H9 (cell line): ENCODE measurements around the gene SLC9A4. TPM values are rescaled to one million over a fixed set of nuclear protein-coding genes. Genes with fewer than 3 reads are reported as not detected.

Source experiments
- DNase-seq: peaks from one replicate; pipeline ENCODE4 v3.0.0-alpha.2; 2017
- H2AFZ ChIP-seq: one replicate; pipeline ENCODE4 v1.6.1; 2013; ENCODE audit warnings: mild to moderate bottlenecking, low read length, control low read depth, moderate library complexity
- H2AK5ac ChIP-seq: 2 replicates; pipeline ENCODE4 v1.6.1; 2013; ENCODE audit warnings: low read length, control low read depth, mixed read lengths; ENCODE audit not compliant: insufficient read length
- H2BK120ac ChIP-seq: one replicate; pipeline ENCODE4 v1.6.1; 2013; ENCODE audit warnings: low read depth, mild to moderate bottlenecking, low read length, control low read depth, inconsistent platforms; ENCODE audit not compliant: poor library complexity, severe bottlenecking
- H2BK12ac ChIP-seq: 2 replicates; pipeline ENCODE4 v1.6.1; 2013; ENCODE audit warnings: low read length, control low read depth, mixed read lengths, low read depth; ENCODE audit not compliant: insufficient read length
- H2BK15ac ChIP-seq: 2 replicates; pipeline ENCODE4 v1.6.1; 2013; ENCODE audit warnings: low read depth, low read length, control low read depth
- H2BK20ac ChIP-seq: one replicate; pipeline ENCODE4 v1.6.1; 2013; ENCODE audit warnings: low read depth, mild to moderate bottlenecking, low read length, control low read depth, inconsistent platforms; ENCODE audit not compliant: poor library complexity, severe bottlenecking
- H2BK5ac ChIP-seq: 2 replicates; pipeline ENCODE4 v1.6.1; 2013; ENCODE audit warnings: low read length, control low read depth, mixed read lengths; ENCODE audit not compliant: insufficient read length
- H3K14ac ChIP-seq: 2 replicates; pipeline ENCODE4 v1.6.1; 2013; ENCODE audit warnings: low read length, control low read depth; ENCODE audit not compliant: insufficient read depth
- H3K18ac ChIP-seq: 2 replicates; pipeline ENCODE4 v1.6.1; 2013; ENCODE audit warnings: low read depth, mild to moderate bottlenecking, mixed read lengths, low read length, control low read depth; ENCODE audit not compliant: insufficient read length
- H3K23ac ChIP-seq: 2 replicates; pipeline ENCODE4 v1.6.1; 2013; ENCODE audit warnings: low read length, control low read depth, mixed read lengths, low read depth; ENCODE audit not compliant: insufficient read length
- H3K23me2 ChIP-seq: 2 replicates; pipeline ENCODE4 v1.6.1; 2013; ENCODE audit warnings: low read depth, mild to moderate bottlenecking, mixed read lengths, low read length, control low read depth; ENCODE audit not compliant: insufficient read length, poor library complexity, severe bottlenecking
- H3K27ac ChIP-seq: 2 replicates; pipeline ENCODE4 v1.5.1; 2013; ENCODE audit warnings: low read length, control low read depth, mixed read lengths, low read depth; ENCODE audit not compliant: insufficient read length
- H3K27me3 ChIP-seq: 2 replicates; pipeline ENCODE4 v1.6.1; 2013; ENCODE audit warnings: low read length, control low read depth, inconsistent platforms; ENCODE audit not compliant: insufficient read depth
- H3K4ac ChIP-seq: 2 replicates; pipeline ENCODE4 v1.6.1; 2013; ENCODE audit warnings: low read depth, mild to moderate bottlenecking, control low read depth, inconsistent platforms, low read length, moderate library complexity
- H3K4me1 ChIP-seq: 2 replicates; pipeline ENCODE4 v1.6.1; 2013; ENCODE audit warnings: low read length, control low read depth, inconsistent platforms; ENCODE audit not compliant: insufficient read depth
- H3K4me2 ChIP-seq: 2 replicates; pipeline ENCODE4 v1.6.1; 2013; ENCODE audit warnings: low read length, control low read depth, mixed read lengths; ENCODE audit not compliant: insufficient read length, insufficient read depth
- H3K56ac ChIP-seq: 2 replicates; pipeline ENCODE4 v1.6.1; 2013; ENCODE audit warnings: low read depth, mild to moderate bottlenecking, mixed read lengths, low read length, control low read depth; ENCODE audit not compliant: insufficient read length
- H3K79me1 ChIP-seq: 2 replicates; pipeline ENCODE4 v1.6.1; 2013; ENCODE audit warnings: low read depth, mild to moderate bottlenecking, moderate library complexity, low read length, control low read depth, inconsistent platforms; ENCODE audit not compliant: insufficient read depth, poor library complexity, severe bottlenecking
- H3K79me2 ChIP-seq: 2 replicates; pipeline ENCODE4 v1.6.1; 2013; ENCODE audit warnings: low read length, control low read depth, inconsistent platforms; ENCODE audit not compliant: insufficient read depth
- H3K9ac ChIP-seq: 2 replicates; pipeline ENCODE4 v1.6.1; 2013; ENCODE audit warnings: low read length, control low read depth, mixed read lengths; ENCODE audit not compliant: insufficient read length; ENCODE audit errors: extremely low read depth
- H3K9me3 ChIP-seq: one replicate; pipeline ENCODE4 v1.6.1; 2013; ENCODE audit warnings: low read depth, low read length, inconsistent platforms; ENCODE audit not compliant: control insufficient read depth
- H3T11ph ChIP-seq: one replicate; pipeline ENCODE4 v1.6.1; 2013; ENCODE audit warnings: mild to moderate bottlenecking, low read length, control low read depth, inconsistent platforms
- H4K20me1 ChIP-seq: one replicate; pipeline ENCODE4 v1.6.1; 2013; ENCODE audit not compliant: control insufficient read depth, insufficient read length, insufficient read depth
- H4K5ac ChIP-seq: 2 replicates; pipeline ENCODE4 v1.6.1; 2013; ENCODE audit warnings: low read depth, mild to moderate bottlenecking, mixed read lengths, low read length, control low read depth; ENCODE audit not compliant: insufficient read length
- H4K8ac ChIP-seq: replicated peaks from 2 replicates; pipeline ENCODE4 v1.6.1; 2013; ENCODE audit warnings: low read length, control low read depth, mixed read lengths, low read depth; ENCODE audit not compliant: insufficient read length
- H4K91ac ChIP-seq: 2 replicates; pipeline ENCODE4 v1.6.1; 2013; ENCODE audit warnings: low read depth, mild to moderate bottlenecking, moderate library complexity, mixed read lengths, low read length, control low read depth; ENCODE audit not compliant: insufficient read length
- H3K27ac Mint-ChIP-seq, 3 experiments: 2 replicates in 2 of 3; 3 replicates in 1 of 3; pipeline ENCODE4 v1.8.0; 2020 to 2021; ENCODE audit warnings: mixed read lengths in 3 of 3, mild to moderate bottlenecking in 1 of 3, moderate library complexity in 1 of 3
- H3K27me3 Mint-ChIP-seq: 2 replicates; pipeline ENCODE4 v1.8.0; 2021; ENCODE audit warnings: low read depth, mild to moderate bottlenecking, moderate library complexity, mixed read lengths
- H3K36me3 Mint-ChIP-seq, 3 experiments: 2 replicates in 2 of 3; 3 replicates in 1 of 3; pipeline ENCODE4 v1.8.0; 2020 to 2021; ENCODE audit warnings: low read depth in 3 of 3, mixed read lengths in 3 of 3; ENCODE audit not compliant: insufficient read depth in 1 of 3
- H3K4me1 Mint-ChIP-seq, 2 experiments: 2 replicates each; pipeline ENCODE4 v1.8.0; 2020; ENCODE audit warnings: mixed read lengths in 2 of 2
- H3K4me3 Mint-ChIP-seq, 2 experiments: 2 replicates in 1 of 2; 3 replicates in 1 of 2; pipeline ENCODE4 v1.8.0; 2020 to 2021; ENCODE audit warnings: mild to moderate bottlenecking in 2 of 2, mixed read lengths in 2 of 2, moderate library complexity in 1 of 2
- H3K9me3 Mint-ChIP-seq, 2 experiments: 2 replicates in 1 of 2; 3 replicates in 1 of 2; pipeline ENCODE4 v1.8.0; 2020; ENCODE audit warnings: mild to moderate bottlenecking in 2 of 2, mixed read lengths in 2 of 2, moderate library complexity in 1 of 2
- CTCF ChIP-seq: fragments of 200-600 bp; sonication (generic); conservative IDR thresholded peaks from 3 replicates; pipeline ENCODE4 v1.8.0; 2021; ENCODE audit warnings: antibody characterized with exemption, mild to moderate bottlenecking
- WGBS: extraction: QIAGEN DNeasy Blood & Tissue Kit; methylation state at CpG from one replicate; pipeline ENCODE4 v1.1.7; 2013; ENCODE audit warnings: missing lambda C conversion rate, low lambda C conversion rate, mixed read lengths; ENCODE audit not compliant: insufficient read length; ENCODE audit errors: extremely low coverage; 5-methylcytosine and 5-hydroxymethylcytosine counted together
- total RNA-seq: library from RNA; stranded (reverse); gene quantifications from 2 replicates; pipeline ENCODE4 v1.2.1, GENCODE V29; 2021

Gene SLC9A4
- total RNA-seq, 1 experiment from 2014 or later = not detected

- Histone ChIP-seq H2BK15ac (no peak overlapping the region), H2BK120ac (no peak overlapping the region), H3K14ac (no peak overlapping the region), H4K8ac (no peak overlapping the region), H3K79me2 (no peaks in the 10 kb centered on the region), H3K4me1 (peaks cover 5% of the 10 kb centered on the region; the same call in 1 of the 2 replicates), H2BK20ac (no peak overlapping the region), H2AFZ (no peak overlapping the region), H3K9ac (no peak overlapping the region), H3K79me1 (no peaks in the 10 kb centered on the region), H4K91ac (no peak overlapping the region), H4K20me1 (no peaks in the 10 kb centered on the region), H3K27ac (no peak overlapping the region), H3K23me2 (no peaks in the 10 kb centered on the region), H2BK5ac (no peak overlapping the region), H3K23ac (no peak overlapping the region), H3K27me3 (no peaks in the 10 kb centered on the region), H3K4me2 (no peak overlapping the region), H3K9me3 (no peaks in the 10 kb centered on the region), H2AK5ac (no peak overlapping the region), H3K4ac (no peak overlapping the region), H3K18ac (no peak overlapping the region), H3K56ac (no peak overlapping the region), H3T11ph (no peak overlapping the region), H2BK12ac (no peak overlapping the region), H4K5ac (no peak overlapping the region)
- no peak for DNase-seq
- TF ChIP-seq CTCF = no peak
- Mint-ChIP-seq H3K4me3 (no peak overlapping the region; a peak in 1 of 5 replicates), H3K36me3 (no peaks in the 10 kb centered on the region), H3K27ac (no peak overlapping the region), H3K27me3 (peaks cover 3% of the 10 kb centered on the region; the same call in 1 of the 2 replicates), H3K4me1 (peaks cover 14 to 19% of the 10 kb centered on the region in 2 experiments), H3K9me3 (no peaks in the 10 kb centered on the region)
- no CpG with 5 or more reads among the region's 6 CpGs for WGBS
Measured at GRCh38 chr2:102484310-102485061, 11.5 kb downstream of the SLC9A4 start.
